Measurements from ENCODE around the gene CCR3. TPM values are rescaled to one million over a fixed set of nuclear protein-coding genes. Genes with fewer than 3 reads are reported as not detected.

Gene CCR3
- total and polyA plus RNA-seq, 9 of the 15 experiments (the other 6 are each of a cell fraction or from before 2014, with no cell fraction given) = not detected

GRCh38 chr3:46212101-46212500, 30.2 kb upstream of the CCR3 start:
- ATAC-seq = no peak
- no peak overlapping the region for H2AFZ ChIP-seq (ENCODE audit: low read depth, low read length)
- H3K79me2 ChIP-seq (ENCODE audit: control insufficient read depth, insufficient read depth, low read length) = no peaks in the 10 kb centered on the region
- H3K9me1 ChIP-seq (ENCODE audit: control insufficient read depth, insufficient read depth, low read length) = no peaks in the 10 kb centered on the region
- H3K36me3 ChIP-seq (ENCODE audit: control insufficient read depth, insufficient read depth, low read length) = no peaks in the 10 kb centered on the region
- H4K20me1 ChIP-seq (replicated peaks; ENCODE audit: control insufficient read depth, insufficient read depth, low read length) = no peaks in the 10 kb centered on the region
- in situ Hi-C loops (cut with MboI) = no loop called here
- peaks cover 0 to under 1% of the 10 kb centered on the region in 2 experiments; a peak in 1 of 5 replicates for H3K27me3 ChIP-seq (ENCODE audit: control insufficient read depth in 2 of 2, insufficient read depth in 2 of 2, low read length in 2 of 2)
- no peak for FAIRE-seq
- 1% methylated on average over 6 of the region's 6 CpGs for WGBS (ENCODE audit: insufficient coverage, low coverage, missing lambda C conversion rate)
- no peaks in the 10 kb centered on the region for H3K4me1 ChIP-seq (replicated peaks in 1 of 2; ENCODE audit: control insufficient read depth in 2 of 2, insufficient read depth in 2 of 2, low read length in 2 of 2)
- no peak overlapping the region for H3K4me3 ChIP-seq
- intact Hi-C loops (cut with micrococcal nuclease) = loop anchor here (5.0 kb wide), 1 partner anchor 155 kb away; no protein-coding TSS in a partner anchor
- DNase-seq (ENCODE audit: extremely low read depth in 1 of 4, low spot score in 3 of 4) = no peak
- H3K9me3 ChIP-seq (replicated peaks; ENCODE audit: control insufficient read depth, insufficient read depth, low read depth, low read length) = no peaks in the 10 kb centered on the region
- no peak overlapping the region for H3K27ac ChIP-seq (ENCODE audit: extremely low read depth, low read depth, low read length)
- no peak overlapping the region for H3K4me2 ChIP-seq (ENCODE audit: insufficient read depth, low read length)
- H3K9ac ChIP-seq (ENCODE audit: insufficient read depth in 1 of 2, low read depth in 2 of 2, low read length in 2 of 2) = no peak overlapping the region
- CTCF ChIA-PET (ENCODE audit: low intra/inter-chr PET ratio) = no interaction called here
- POLR2A ChIA-PET = no interaction called here
- no TSS peak for BruUV-seq (replicated peaks)
- TF ChIP-seq PCBP2 (IDR thresholded peaks at IDR 0.05; ENCODE audit: low read depth, low read length, poor library complexity, severe bottlenecking) = no peak
- no peak for TF ChIP-seq HMGXB4 (CRISPR knock-in tag; IDR thresholded peaks at IDR 0.05)
- TF ChIP-seq PRDM10 (IDR thresholded peaks at IDR 0.05; ENCODE audit: partially characterized antibody) = no peak
- no peak for TF ChIP-seq RBM14 (IDR thresholded peaks at IDR 0.05; ENCODE audit: borderline replicate concordance, insufficient read depth, low read depth, low read length)
- no peak for TF ChIP-seq ZBTB43 (CRISPR knock-in tag; IDR thresholded peaks at IDR 0.05)
- no peak for TF ChIP-seq SREBF2 (CRISPR knock-in tag; IDR thresholded peaks at IDR 0.05)
- TF ChIP-seq EP300 (IDR thresholded peaks at IDR 0.05; ENCODE audit: low read length) = no peak
- no peak for TF ChIP-seq ZNF696 (CRISPR knock-in tag; conservative IDR thresholded peaks at IDR 0.05)
- TF ChIP-seq DEAF1 (CRISPR knock-in tag; IDR thresholded peaks at IDR 0.05) = no peak
- TF ChIP-seq ZKSCAN1 (IDR thresholded peaks at IDR 0.05; ENCODE audit: low read depth, low read length) = no peak
- no peak for TF ChIP-seq ZBTB26 (CRISPR knock-in tag; IDR thresholded peaks at IDR 0.05)
- no peak for TF ChIP-seq FOXK1 (CRISPR knock-in tag; IDR thresholded peaks at IDR 0.05; ENCODE audit: borderline replicate concordance)

All from K562 (cell line).